ENCODE results near the gene ZNF628. TPM values are rescaled to one million over a fixed set of nuclear protein-coding genes. Genes with fewer than 3 reads are reported as not detected.

The ZNF628 gene
- total and polyA plus RNA-seq, 3 experiments from 2014 or later = 0.36 to 8.7 (median 8.3) TPM

- H3K27me3 Mint-ChIP-seq = peaks cover 3 to 15% of the 10 kb centered on the region in 2 donors
- H3K27me3 ChIP-seq (ENCODE audit: insufficient read depth, low read length, poor library complexity, severe bottlenecking) = no peaks in the 10 kb centered on the region
- H3K4me1 Mint-ChIP-seq = peaks cover 3 to 4% (median 4%) of the 10 kb centered on the region in 3 donors
- H3K4me3 Mint-ChIP-seq = peak overlapping the region; percentile 51 to 84 (median 81)
- no peaks in the 10 kb centered on the region for H3K9me3 ChIP-seq (ENCODE audit: low read length)
- no peaks in the 10 kb centered on the region for H3K36me3 ChIP-seq (ENCODE audit: insufficient read depth, low read length)
- peak overlapping the region; percentile 27 to 94 (median 86) for H3K27ac Mint-ChIP-seq
- peak overlapping the region; percentile 38 for H3K4me3 ChIP-seq (ENCODE audit: low read length)
- POLR2A ChIA-PET = no interaction called here
- no peaks in the 10 kb centered on the region for H3K36me3 Mint-ChIP-seq
- DNase-seq = peak; percentile 85 to 93 (median 86)
- peaks cover 5% of the 10 kb centered on the region for H3K4me1 ChIP-seq (ENCODE audit: insufficient read depth, low read length)
- CTCF ChIA-PET = interaction anchor here (0.7 to 4.5 kb wide), 8 partner anchors 12 to 116 kb away, joined by 3 to 74 read pairs (median 4); partner anchors contain the start of genes FIZ1, ZNF784 and ZNF865
- no peaks in the 10 kb centered on the region for H3K9me3 Mint-ChIP-seq
- H3K27ac ChIP-seq (ENCODE audit: low read depth, low read length) = no peak overlapping the region
These were observed 40.6 kb downstream of the ZNF628 start for GRCh38 chr19:55516878-55517620.

DNA sequence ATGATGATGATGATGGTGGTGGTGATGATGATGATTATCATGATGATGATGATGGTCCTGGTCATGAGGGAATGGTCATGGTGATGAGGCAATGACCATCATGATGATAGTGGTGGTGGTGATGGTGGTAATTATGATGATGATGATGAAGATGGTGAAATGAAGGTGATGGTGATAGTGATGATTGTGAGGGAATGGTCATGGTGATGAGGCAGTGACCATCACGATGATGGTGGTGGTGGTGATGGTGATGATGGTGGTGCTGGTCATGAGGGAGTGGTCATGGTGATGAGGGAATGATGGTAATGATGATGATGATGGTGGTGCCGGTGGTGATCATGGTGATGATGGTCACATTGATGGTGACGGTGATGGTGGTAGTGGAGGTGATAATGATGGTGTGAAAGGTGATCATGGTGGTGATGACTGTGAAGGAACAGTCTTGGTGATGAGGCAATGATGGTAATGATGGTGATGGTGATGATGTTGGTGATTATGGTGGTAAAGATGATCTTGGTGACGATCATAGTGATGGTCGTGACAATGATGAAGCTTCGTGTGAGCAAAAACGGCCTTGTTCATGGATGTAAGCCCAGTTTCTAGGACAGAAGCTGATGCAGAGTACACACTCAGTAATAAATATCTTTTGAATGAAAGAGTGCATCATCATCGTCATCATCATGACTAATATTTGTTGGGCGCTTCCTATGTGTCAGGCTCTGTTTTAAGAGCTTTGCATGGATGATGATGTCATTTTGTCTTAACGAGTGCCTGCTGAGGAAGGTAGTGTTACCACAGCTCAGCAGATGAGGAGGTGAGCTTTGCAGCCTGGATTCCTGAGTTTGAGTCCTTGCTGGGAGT, 43.3 kb downstream of the ZNF628 start:
- POLR2A ChIA-PET = no interaction called here

GRCh38 chr19:55520691-55521292, 44.4 kb downstream of the ZNF628 start:
- H3K4me3 ChIP-seq (ENCODE audit: low read length) = no peak overlapping the region
- ChIA-PET CTCF (no interaction called here), POLR2A (no interaction called here)
- Mint-ChIP-seq H3K36me3 (no peaks in the 10 kb centered on the region), H3K27me3 (peaks cover 1 to 12% of the 10 kb centered on the region in 2 donors), H3K4me1 (peaks cover 3 to 4% (median 4%) of the 10 kb centered on the region in 3 donors), H3K9me3 (no peaks in the 10 kb centered on the region), H3K27ac (no peak overlapping the region), H3K4me3 (no peak overlapping the region)
- no peaks in the 10 kb centered on the region for H3K9me3 ChIP-seq (ENCODE audit: low read length)
- H3K27me3 ChIP-seq (ENCODE audit: insufficient read depth, low read length, poor library complexity, severe bottlenecking) = no peaks in the 10 kb centered on the region
- no peak for DNase-seq
- no peak overlapping the region for H3K27ac ChIP-seq (ENCODE audit: low read depth, low read length)
- peaks cover 5% of the 10 kb centered on the region for H3K4me1 ChIP-seq (ENCODE audit: insufficient read depth, low read length)
- no peaks in the 10 kb centered on the region for H3K36me3 ChIP-seq (ENCODE audit: insufficient read depth, low read length)

More for the DNA sequence above, 43.3 kb downstream of the ZNF628 start:
- Mint-ChIP-seq H3K27ac (no peak overlapping the region), H3K4me1 (peaks cover 3 to 4% (median 4%) of the 10 kb centered on the region in 3 donors), H3K4me3 (no peak overlapping the region), H3K9me3 (no peaks in the 10 kb centered on the region), H3K36me3 (no peaks in the 10 kb centered on the region), H3K27me3 (peaks cover 1 to 9% of the 10 kb centered on the region in 2 donors)
- Histone ChIP-seq H3K27ac (ENCODE audit: low read depth, low read length) (no peak overlapping the region), H3K4me1 (ENCODE audit: insufficient read depth, low read length) (peaks cover 5% of the 10 kb centered on the region), H3K36me3 (ENCODE audit: insufficient read depth, low read length) (no peaks in the 10 kb centered on the region), H3K9me3 (ENCODE audit: low read length) (no peaks in the 10 kb centered on the region), H3K27me3 (ENCODE audit: insufficient read depth, low read length, poor library complexity, severe bottlenecking) (no peaks in the 10 kb centered on the region), H3K4me3 (ENCODE audit: low read length) (no peak overlapping the region)
- CTCF ChIA-PET = interaction anchor here (1.0 kb wide), 1 partner anchor 112 kb away, joined by 3 read pairs; no protein-coding TSS in a partner anchor
- DNase-seq = no peak

- H3K4me1 Mint-ChIP-seq = no peaks in the 10 kb centered on the region
- Histone ChIP-seq H3K27ac (ENCODE audit: low read depth, low read length) (no peak overlapping the region), H3K36me3 (ENCODE audit: insufficient read depth, low read length) (no peaks in the 10 kb centered on the region), H3K9me3 (ENCODE audit: low read length) (no peaks in the 10 kb centered on the region), H3K4me3 (ENCODE audit: low read length) (no peak overlapping the region), H3K27me3 (ENCODE audit: insufficient read depth, low read length, poor library complexity, severe bottlenecking) (no peaks in the 10 kb centered on the region), H3K4me1 (ENCODE audit: insufficient read depth, low read length) (no peaks in the 10 kb centered on the region)
- DNase-seq = no peak
- H3K27ac Mint-ChIP-seq = peak overlapping the region in 1 of 8 donors; percentile 39
- H3K36me3 Mint-ChIP-seq = no peaks in the 10 kb centered on the region
- H3K9me3 Mint-ChIP-seq = no peaks in the 10 kb centered on the region
- CTCF ChIA-PET = no interaction called here
- POLR2A ChIA-PET = no interaction called here
- no peak overlapping the region for H3K4me3 Mint-ChIP-seq
- H3K27me3 Mint-ChIP-seq = peaks cover 1 to 12% of the 10 kb centered on the region in 2 donors
These were observed 49.1 kb downstream of the ZNF628 start for GRCh38 chr19:55525289-55526101.

DNA sequence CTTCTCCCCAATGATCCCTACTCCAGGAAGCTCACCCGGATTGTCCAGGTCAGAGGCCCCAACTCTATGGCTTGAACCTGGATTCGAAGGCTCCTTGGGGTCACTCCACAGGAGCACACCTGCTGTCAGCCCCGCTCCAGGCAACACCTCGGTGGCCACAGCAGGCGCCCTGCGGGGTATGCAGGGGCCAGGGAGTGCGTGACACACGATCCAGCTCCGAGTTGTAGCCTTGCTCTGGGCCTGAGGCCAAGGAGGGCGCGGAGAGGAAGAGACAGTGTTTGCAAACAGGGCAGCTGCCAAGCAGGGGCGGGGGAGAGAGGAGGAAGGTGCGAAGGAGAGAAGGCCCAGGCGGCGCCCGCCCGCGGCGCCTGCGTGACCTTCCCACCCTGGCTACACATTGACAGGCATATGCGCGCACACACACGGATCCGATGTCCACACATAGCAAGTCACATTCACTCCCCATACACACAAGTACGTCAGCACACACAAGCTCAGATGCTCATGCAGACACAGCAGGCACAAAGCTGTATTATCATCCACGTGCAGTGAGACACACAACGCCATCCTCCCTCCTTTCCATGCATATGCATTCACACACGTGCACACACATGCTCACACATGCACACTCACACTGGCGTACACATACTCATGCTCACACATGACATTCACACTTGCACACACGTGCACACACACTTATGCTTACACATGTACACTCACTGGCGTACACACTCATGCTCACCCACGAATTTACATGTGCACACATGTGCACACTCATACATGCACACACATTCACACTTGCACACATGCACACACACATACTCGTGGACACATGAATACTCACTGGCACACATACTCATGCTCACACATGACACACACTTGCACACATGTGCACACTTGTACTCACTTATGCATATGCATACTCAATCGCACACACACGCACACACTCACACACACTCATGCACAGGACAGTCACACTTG, 50.1 kb downstream of the ZNF628 start:
- H3K27me3 Mint-ChIP-seq = peaks cover 1 to 12% of the 10 kb centered on the region in 2 donors
- no peak for DNase-seq
- H3K27ac ChIP-seq (ENCODE audit: low read depth, low read length) = no peak overlapping the region

DNA sequence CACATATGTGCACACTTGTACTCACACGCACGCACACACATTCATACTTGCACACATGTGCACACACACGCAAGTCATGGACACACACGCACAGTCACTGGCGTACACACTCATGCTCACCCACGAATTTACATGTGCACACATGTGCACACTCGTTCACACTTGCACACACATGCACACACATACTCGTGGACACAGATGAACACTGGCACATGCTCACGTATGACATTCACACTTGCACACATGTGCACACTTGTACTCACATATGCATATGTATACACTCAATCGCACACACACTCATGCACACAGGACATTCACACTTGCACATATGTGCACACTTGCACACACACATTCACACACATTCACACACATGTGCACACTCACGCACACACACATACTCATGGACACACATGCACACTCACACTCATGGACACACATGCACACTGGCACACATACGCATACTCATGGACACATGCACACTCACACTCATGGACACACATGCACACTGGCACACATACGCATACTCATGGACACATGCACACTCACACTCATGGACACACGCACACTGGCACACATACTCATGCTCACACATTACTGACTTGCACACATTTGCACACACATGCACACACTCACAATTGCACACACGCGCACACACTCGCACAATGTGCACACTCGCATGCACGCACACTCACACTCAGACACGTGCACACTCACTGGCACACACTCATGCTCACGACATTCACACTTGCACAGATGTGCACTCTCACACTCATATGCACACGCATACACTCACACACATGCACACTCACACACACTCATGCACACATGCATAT, 51.0 kb downstream of the ZNF628 start:
- Histone ChIP-seq H3K27me3 (ENCODE audit: insufficient read depth, low read length, poor library complexity, severe bottlenecking) (no peaks in the 10 kb centered on the region), H3K4me1 (ENCODE audit: insufficient read depth, low read length) (no peaks in the 10 kb centered on the region), H3K36me3 (ENCODE audit: insufficient read depth, low read length) (no peaks in the 10 kb centered on the region), H3K9me3 (ENCODE audit: low read length) (no peaks in the 10 kb centered on the region), H3K4me3 (ENCODE audit: low read length) (no peak overlapping the region), H3K27ac (ENCODE audit: low read depth, low read length) (no peak overlapping the region)
- Mint-ChIP-seq H3K27me3 (peaks cover 1 to 8% of the 10 kb centered on the region in 2 donors), H3K36me3 (no peaks in the 10 kb centered on the region), H3K4me1 (no peaks in the 10 kb centered on the region), H3K9me3 (no peaks in the 10 kb centered on the region), H3K4me3 (no peak overlapping the region), H3K27ac (no peak overlapping the region)
- no peak for DNase-seq
- POLR2A ChIA-PET = no interaction called here
- CTCF ChIA-PET = no interaction called here

More for the DNA sequence above, 50.1 kb downstream of the ZNF628 start:
- no peaks in the 10 kb centered on the region for H3K36me3 Mint-ChIP-seq
- H3K9me3 ChIP-seq (ENCODE audit: low read length) = no peaks in the 10 kb centered on the region
- no peaks in the 10 kb centered on the region for H3K36me3 ChIP-seq (ENCODE audit: insufficient read depth, low read length)
- H3K4me3 Mint-ChIP-seq = no peak overlapping the region
- POLR2A ChIA-PET = no interaction called here
- H3K4me1 ChIP-seq (ENCODE audit: insufficient read depth, low read length) = no peaks in the 10 kb centered on the region
- H3K27me3 ChIP-seq (ENCODE audit: insufficient read depth, low read length, poor library complexity, severe bottlenecking) = no peaks in the 10 kb centered on the region
- CTCF ChIA-PET = no interaction called here
- H3K9me3 Mint-ChIP-seq = no peaks in the 10 kb centered on the region
- H3K27ac Mint-ChIP-seq = no peak overlapping the region
- no peaks in the 10 kb centered on the region for H3K4me1 Mint-ChIP-seq
- no peak overlapping the region for H3K4me3 ChIP-seq (ENCODE audit: low read length)

Data from CD8-positive, alpha-beta memory T cell (primary cell).